Mucosa of gallbladder (tissue), 1 donor: ENCODE results near the gene HHIPL1. TPM values are rescaled to one million over a fixed set of nuclear protein-coding genes. Genes with fewer than 3 reads are reported as not detected.

ENCODE experiments used
- DNase-seq: peaks from one replicate; pipeline ENCODE4 v3.0.0-alpha.2; 2020; ENCODE audit warnings: low spot score
- total RNA-seq: library from RNA; stranded (reverse); gene quantifications from one replicate; pipeline ENCODE4 v1.2.1, GENCODE V29; 2021
- donor health status: DM: no; HTN: no; CAD: no.

Gene HHIPL1
- total RNA-seq, 1 donor from 2014 or later = 5.3 TPM

GRCh38 chr14:99716091-99716849, 71.3 kb downstream of the HHIPL1 start:
- no peak for DNase-seq

DNA sequence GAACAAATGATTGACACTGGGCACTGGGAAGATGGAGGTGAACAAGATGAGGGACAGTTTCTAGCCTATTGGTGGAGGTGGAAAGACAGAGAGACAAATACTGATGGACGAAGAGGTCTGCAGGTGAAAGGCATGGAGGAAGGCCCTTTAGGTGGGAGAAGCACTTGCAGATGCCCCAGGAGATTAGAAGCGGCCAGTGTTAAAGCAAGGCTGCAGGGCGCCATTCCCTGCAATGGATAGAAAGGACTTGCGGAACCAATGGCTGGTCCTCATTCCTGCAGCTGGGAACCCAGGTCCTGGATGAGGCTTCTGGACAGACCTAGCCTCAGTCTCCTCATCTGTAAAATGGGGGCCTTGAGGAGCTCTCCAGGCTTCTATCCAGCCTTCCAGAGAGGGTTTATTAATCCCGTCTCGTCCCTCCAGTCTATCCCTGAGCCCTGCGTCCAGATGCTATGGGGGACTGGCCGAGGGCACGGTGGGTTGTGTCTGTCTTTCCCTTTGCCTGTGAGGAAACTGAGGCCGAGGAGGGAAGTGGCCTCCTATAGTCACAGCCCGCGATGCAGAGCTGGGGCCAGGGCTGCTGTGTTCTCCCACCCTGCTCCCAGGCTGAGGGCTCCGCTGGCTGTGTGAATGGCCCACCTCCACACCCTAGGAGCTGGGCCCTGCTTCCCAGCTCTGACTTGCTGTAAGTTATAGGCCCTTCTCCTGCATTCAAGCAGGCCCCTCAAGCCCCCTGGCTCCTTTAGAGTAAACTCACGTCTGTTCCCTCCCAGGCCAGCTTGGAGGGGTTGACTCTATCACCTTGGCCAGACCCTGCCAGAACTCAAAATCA, 72.1 kb downstream of the HHIPL1 start:
- DNase-seq = no peak

GRCh38 chr14:99717682-99718013, 72.7 kb downstream of the HHIPL1 start:
- no peak for DNase-seq

GRCh38 chr14:99718031-99718810, 73.3 kb downstream of the HHIPL1 start:
- no peak for DNase-seq

GRCh38 chr14:99718811-99719192, 73.9 kb downstream of the HHIPL1 start:
- DNase-seq = no peak

- no peak for DNase-seq
Measured at GRCh38 chr14:99720941-99721791, 76.2 kb downstream of the HHIPL1 start.

GRCh38 chr14:99721792-99722516, 77.0 kb downstream of the HHIPL1 start:
- DNase-seq = no peak

GRCh38 chr14:99722741-99723140, 77.8 kb downstream of the HHIPL1 start:
- no peak for DNase-seq

- no peak for DNase-seq
Measured at GRCh38 chr14:99724196-99724891, 79.4 kb downstream of the HHIPL1 start.

GRCh38 chr14:99724939-99725773, 80.2 kb downstream of the HHIPL1 start:
- DNase-seq = no peak

- no peak for DNase-seq
Measured at GRCh38 chr14:99725774-99726537, 81.0 kb downstream of the HHIPL1 start.

- no peak for DNase-seq
Measured at GRCh38 chr14:99726538-99727095, 81.7 kb downstream of the HHIPL1 start.

- DNase-seq = no peak
Measured at GRCh38 chr14:99727096-99727870, 82.4 kb downstream of the HHIPL1 start.

DNA sequence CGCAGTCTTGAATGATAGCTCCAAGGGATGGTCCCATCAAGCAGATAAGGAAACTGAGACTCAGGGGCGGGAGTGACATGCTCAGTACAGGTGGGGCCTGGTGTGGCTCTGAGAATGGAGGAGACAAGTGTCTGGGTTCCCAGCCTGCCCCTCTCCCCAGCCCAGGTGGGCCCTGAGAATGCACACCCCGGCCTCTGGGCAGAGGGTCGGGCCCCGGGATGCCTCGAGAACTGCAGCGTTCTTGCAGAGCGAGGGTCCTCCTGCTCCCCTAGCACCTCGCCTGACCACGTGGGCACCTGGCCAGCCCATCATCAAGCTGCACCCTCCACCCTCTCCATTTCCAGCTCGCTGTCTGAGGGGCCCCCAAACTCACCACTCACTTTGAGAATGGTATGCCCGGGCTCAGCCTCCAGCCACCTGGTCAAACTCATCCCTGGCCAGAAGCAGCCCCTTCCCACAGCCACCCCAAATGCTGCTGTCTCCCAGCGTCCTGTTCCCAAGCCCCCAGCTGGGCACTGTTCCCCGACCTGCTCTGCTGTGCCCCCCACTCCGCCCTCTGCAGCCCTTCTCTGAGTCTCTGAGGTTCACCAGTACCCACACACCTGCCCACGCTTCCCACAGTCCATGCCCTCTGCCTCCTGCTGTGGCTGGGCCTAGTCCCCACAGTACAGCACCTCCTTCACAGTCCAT, 83.4 kb downstream of the HHIPL1 start:
- no peak for DNase-seq

DNA sequence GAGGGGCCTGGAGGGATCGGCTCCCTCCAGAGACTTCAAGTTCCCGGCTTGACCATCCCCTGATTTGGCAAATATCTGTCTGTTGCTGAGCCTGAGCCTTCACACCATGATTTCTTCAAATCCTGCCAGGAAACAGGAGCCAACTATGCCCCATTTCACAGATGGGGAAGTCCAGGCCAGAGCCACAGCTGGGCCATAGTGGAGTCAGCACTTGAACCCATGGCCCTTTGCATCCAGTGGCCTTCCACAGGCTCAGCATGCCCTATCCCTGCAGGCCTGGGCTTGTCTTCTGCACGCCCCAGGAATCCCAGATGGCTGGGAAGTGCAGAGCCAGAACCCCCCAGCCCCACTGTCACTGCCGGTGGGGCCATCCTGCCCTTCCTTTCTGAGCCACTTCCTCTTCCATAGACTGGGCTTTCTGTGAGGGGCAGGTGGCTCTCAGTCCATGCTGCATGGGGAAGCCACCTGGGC, 84.1 kb downstream of the HHIPL1 start:
- no peak for DNase-seq
